ENCODE data around the gene PIGU. TPM values are rescaled to one million over a fixed set of nuclear protein-coding genes. Genes with fewer than 3 reads are reported as not detected.

The PIGU gene
- total and polyA plus RNA-seq, 9 of the 15 experiments (the other 6 are each of a cell fraction or from before 2014, with no cell fraction given), result 6.5 to 100 (median 28.1) TPM

DNA sequence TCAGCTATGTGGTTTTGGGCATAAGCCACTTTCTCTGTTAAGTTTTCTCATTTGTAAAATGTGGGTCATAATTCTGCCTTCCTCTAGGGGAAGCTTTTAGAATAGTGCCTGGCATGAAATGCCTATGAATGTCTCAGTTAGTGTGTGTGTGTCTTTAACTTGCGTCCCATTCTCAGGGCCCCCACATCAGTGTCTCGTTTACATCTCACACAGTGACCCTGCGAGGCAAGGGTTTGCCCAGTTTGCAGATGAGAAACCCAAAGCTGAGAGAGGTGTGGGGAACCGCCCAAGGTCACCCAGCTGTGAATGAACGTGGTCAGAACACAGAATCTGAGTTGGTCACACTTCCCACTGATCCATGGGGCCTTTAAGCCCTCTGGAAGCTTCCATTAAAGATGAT, 146.6 kb downstream of the PIGU start (continued):
- no peak for TF ChIP-seq ZNF696 (CRISPR knock-in tag; conservative IDR thresholded peaks at IDR 0.05)
- TF ChIP-seq SIX5 (IDR thresholded peaks at IDR 0.05; ENCODE audit: borderline replicate concordance in 1 of 2, insufficient read depth in 1 of 2, low read depth in 1 of 2, low read length in 2 of 2), result no peak
- TF ChIP-seq ZFP1 (CRISPR knock-in tag; IDR thresholded peaks at IDR 0.05), result no peak
- TF ChIP-seq, protein P1, sequence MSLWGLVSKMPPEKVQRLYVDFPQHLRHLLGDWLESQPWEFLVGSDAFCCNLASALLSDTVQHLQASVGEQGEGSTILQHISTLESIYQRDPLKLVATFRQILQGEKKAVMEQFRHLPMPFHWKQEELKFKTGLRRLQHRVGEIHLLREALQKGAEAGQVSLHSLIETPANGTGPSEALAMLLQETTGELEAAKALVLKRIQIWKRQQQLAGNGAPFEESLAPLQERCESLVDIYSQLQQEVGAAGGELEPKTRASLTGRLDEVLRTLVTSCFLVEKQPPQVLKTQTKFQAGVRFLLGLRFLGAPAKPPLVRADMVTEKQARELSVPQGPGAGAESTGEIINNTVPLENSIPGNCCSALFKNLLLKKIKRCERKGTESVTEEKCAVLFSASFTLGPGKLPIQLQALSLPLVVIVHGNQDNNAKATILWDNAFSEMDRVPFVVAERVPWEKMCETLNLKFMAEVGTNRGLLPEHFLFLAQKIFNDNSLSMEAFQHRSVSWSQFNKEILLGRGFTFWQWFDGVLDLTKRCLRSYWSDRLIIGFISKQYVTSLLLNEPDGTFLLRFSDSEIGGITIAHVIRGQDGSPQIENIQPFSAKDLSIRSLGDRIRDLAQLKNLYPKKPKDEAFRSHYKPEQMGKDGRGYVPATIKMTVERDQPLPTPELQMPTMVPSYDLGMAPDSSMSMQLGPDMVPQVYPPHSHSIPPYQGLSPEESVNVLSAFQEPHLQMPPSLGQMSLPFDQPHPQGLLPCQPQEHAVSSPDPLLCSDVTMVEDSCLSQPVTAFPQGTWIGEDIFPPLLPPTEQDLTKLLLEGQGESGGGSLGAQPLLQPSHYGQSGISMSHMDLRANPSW (CRISPR knock-in tag; IDR thresholded peaks at IDR 0.05), result no peak
- TF ChIP-seq NFYB (IDR thresholded peaks at IDR 0.05; ENCODE audit: extremely low read depth, insufficient read length), result no peak
- TF ChIP-seq, protein P2, sequence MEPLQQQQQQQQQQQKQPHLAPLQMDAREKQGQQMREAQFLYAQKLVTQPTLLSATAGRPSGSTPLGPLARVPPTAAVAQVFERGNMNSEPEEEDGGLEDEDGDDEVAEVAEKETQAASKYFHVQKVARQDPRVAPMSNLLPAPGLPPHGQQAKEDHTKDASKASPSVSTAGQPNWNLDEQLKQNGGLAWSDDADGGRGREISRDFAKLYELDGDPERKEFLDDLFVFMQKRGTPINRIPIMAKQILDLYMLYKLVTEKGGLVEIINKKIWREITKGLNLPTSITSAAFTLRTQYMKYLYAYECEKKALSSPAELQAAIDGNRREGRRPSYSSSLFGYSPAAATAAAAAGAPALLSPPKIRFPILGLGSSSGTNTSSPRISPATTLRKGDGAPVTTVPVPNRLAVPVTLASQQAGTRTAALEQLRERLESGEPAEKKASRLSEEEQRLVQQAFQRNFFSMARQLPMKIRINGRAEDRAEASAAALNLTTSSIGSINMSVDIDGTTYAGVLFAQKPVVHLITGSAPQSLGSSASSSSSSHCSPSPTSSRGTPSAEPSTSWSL (CRISPR knock-in tag; IDR thresholded peaks at IDR 0.05; ENCODE audit: borderline replicate concordance), result no peak
- no peak for TF ChIP-seq HLTF (IDR thresholded peaks at IDR 0.05)
- TF ChIP-seq E2F3 (CRISPR knock-in tag; IDR thresholded peaks at IDR 0.05), result no peak
- TF ChIP-seq SREBF2 (CRISPR knock-in tag; IDR thresholded peaks at IDR 0.05), result no peak

All from K562 (cell line).